Uterus (tissue), 4 donors: ENCODE measurements around the gene EEF1AKMT3. TPM values are rescaled to one million over a fixed set of nuclear protein-coding genes. Genes with fewer than 3 reads are reported as not detected.

Experiments used
- DNase-seq, 2 donors: peaks; one replicate each; pipeline ENCODE4 v3.0.0-alpha.2; 2019 to 2020
- H3K27ac ChIP-seq, 2 donors: fragments of 200-600 bp; sonication (generic); 1 replicate in 1 of 2; 2 replicates in 1 of 2; pipeline ENCODE4 v1.5.1; 2016 to 2018
- H3K27me3 ChIP-seq, 2 donors: fragments of 200-600 bp; sonication (generic); one replicate each; pipeline ENCODE4 v1.5.1; 2018 to 2019; ENCODE audit warnings: control low read depth in 1 of 2
- H3K36me3 ChIP-seq, 2 donors: fragments of 200-600 bp; sonication (generic); one replicate each; pipeline ENCODE4 v1.5.1; 2019; ENCODE audit warnings: control low read depth in 1 of 2
- H3K4me1 ChIP-seq, 2 donors: fragments of 200-600 bp; sonication (generic); one replicate each; pipeline ENCODE4 v1.5.1; 2018 to 2019; ENCODE audit warnings: control low read depth in 1 of 2
- H3K4me3 ChIP-seq, 2 donors: fragments of 200-600 bp; sonication (generic); 1 replicate in 1 of 2; 2 replicates in 1 of 2; pipeline ENCODE4 v1.5.1; 2018 to 2019; ENCODE audit warnings: mild to moderate bottlenecking in 1 of 2
- H3K9me3 ChIP-seq, 2 donors: fragments of 200-600 bp; sonication (generic); one replicate each; pipeline ENCODE4 v1.5.1; 2019; ENCODE audit warnings: control low read depth in 1 of 2
- POLR2A ChIP-seq, 2 donors: fragments of 450-650 bp; IDR thresholded peaks; one replicate each; pipeline ENCODE4 v1.6.1; 2016; ENCODE audit warnings: antibody characterized with exemption in 2 of 2, mild to moderate bottlenecking in 1 of 2, moderate library complexity in 1 of 2
- intact Hi-C: fragments of 100-400 bp; cut with DNase I; formaldehyde crosslinking; loops from one replicate; pipeline ENCODE4 v1.15.1; 2023; ENCODE audit warnings: low total_unique reads
- total RNA-seq, 4 donors: library from RNA; depleted of rRNA in 3 of 4; stranded (reverse); fragments of >200 nt in 3 of 4; gene quantifications; one replicate each; pipeline versions ENCODE4 v1.1.0 to v1.2.4, GENCODE V29; 2014 to 2023
- TF ChIP-seq, protein P1 (sequence below), 4 experiments: fragments of 200-600 bp in 2 of 4; fragments of 450-650 bp in 2 of 4; sonication (generic) in 2 of 4; IDR thresholded peaks; one replicate each; pipeline ENCODE4 v1.5.1; 2016 to 2019; ENCODE audit warnings: antibody characterized with exemption in 4 of 4, mild to moderate bottlenecking in 2 of 4, moderate library complexity in 1 of 4
- donor health status: DM: yes; HTN: yes; CAD: no.

Gene EEF1AKMT3
- total RNA-seq, 4 donors from 2014 or later, result 2.3 to 15.5 (median 11.5) TPM

DNA sequence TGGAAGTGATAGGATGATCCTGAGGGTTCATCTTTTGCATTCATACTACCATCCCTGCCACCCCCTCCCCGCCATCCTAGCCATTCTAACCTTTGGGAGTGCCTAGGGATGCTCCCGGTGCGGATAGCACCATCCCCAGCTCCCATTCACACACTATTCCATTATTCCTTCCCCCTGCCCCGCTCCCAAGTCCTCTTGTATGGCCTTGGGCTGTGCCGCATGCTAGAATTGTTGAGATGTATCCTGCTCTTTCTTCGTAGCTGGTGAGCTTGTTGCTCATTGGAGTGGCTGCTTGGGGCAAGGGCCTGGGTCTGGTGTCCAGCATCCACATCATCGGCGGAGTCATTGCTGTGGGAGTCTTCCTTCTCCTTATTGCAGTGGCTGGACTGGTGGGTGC, 26.9 kb upstream of the EEF1AKMT3 start:
- intact Hi-C loops, result no loop called here
- no peaks in the 10 kb centered on the region for H3K9me3 ChIP-seq
- H3K27ac ChIP-seq, result peak overlapping the region; percentile 97 to 98
- H3K4me3 ChIP-seq, result peak overlapping the region; percentile 82 to 96
- no peaks in the 10 kb centered on the region for H3K4me1 ChIP-seq
- H3K27me3 ChIP-seq, result no peaks in the 10 kb centered on the region
- no peaks in the 10 kb centered on the region for H3K36me3 ChIP-seq
- TF ChIP-seq POLR2A (IDR thresholded peaks at IDR 0.05), result no peak
- TF ChIP-seq, protein P1, sequence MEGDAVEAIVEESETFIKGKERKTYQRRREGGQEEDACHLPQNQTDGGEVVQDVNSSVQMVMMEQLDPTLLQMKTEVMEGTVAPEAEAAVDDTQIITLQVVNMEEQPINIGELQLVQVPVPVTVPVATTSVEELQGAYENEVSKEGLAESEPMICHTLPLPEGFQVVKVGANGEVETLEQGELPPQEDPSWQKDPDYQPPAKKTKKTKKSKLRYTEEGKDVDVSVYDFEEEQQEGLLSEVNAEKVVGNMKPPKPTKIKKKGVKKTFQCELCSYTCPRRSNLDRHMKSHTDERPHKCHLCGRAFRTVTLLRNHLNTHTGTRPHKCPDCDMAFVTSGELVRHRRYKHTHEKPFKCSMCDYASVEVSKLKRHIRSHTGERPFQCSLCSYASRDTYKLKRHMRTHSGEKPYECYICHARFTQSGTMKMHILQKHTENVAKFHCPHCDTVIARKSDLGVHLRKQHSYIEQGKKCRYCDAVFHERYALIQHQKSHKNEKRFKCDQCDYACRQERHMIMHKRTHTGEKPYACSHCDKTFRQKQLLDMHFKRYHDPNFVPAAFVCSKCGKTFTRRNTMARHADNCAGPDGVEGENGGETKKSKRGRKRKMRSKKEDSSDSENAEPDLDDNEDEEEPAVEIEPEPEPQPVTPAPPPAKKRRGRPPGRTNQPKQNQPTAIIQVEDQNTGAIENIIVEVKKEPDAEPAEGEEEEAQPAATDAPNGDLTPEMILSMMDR (IDR thresholded peaks at IDR 0.05), result no peak
- DNase-seq, result no peak

DNA sequence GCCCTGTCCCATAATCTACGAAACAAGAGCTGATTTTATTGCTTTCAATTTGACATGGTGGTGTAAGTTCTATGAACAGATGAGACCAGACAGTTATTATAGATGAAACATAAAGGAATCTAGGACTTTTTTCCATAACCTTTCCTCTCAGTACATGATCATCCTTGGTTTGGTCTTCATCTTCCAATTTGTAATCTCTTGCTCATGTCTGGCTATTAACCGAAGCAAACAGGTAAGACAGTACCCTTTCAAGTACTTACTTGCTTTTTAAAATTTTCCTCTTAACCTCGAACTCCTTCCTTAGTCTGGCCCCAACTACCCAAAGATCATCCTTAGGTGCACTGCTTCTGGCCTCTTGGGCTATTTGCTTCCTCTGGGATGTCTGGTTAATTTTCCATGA, 26.4 kb upstream of the EEF1AKMT3 start:
- H3K27ac ChIP-seq, result no peak overlapping the region
- no peaks in the 10 kb centered on the region for H3K9me3 ChIP-seq
- no peak for DNase-seq
- H3K36me3 ChIP-seq, result no peaks in the 10 kb centered on the region
- H3K27me3 ChIP-seq, result no peaks in the 10 kb centered on the region
- TF ChIP-seq POLR2A (IDR thresholded peaks at IDR 0.05), result no peak
- TF ChIP-seq, protein P1 (IDR thresholded peaks at IDR 0.05), result no peak
- no peak overlapping the region for H3K4me3 ChIP-seq
- no peaks in the 10 kb centered on the region for H3K4me1 ChIP-seq
- intact Hi-C loops, result no loop called here

DNA sequence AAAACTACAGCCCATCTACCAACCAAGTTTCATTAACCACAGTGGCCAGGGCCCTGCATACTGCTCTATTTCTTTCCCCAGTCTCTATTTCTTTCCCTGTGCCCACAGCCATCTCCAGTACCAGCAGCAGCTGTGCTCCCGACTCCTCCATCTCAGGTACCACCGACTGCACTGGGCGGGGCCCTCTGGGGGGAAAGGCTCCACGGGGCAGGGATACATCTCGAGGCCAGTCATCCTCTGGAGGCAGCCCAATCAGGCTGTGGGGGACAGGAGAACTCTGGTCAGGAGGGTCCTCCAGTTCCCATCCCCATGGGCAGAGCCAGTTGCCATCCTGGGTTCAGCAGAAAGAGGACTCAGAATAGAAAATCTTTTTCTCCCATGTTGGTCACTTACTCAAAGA, 23.4 kb upstream of the EEF1AKMT3 start:
- H3K27me3 ChIP-seq, result no peaks in the 10 kb centered on the region
- H3K9me3 ChIP-seq, result no peaks in the 10 kb centered on the region
- no peak for DNase-seq
- no peak overlapping the region for H3K27ac ChIP-seq
- peaks cover 0 to 4% of the 10 kb centered on the region in 2 donors for H3K4me1 ChIP-seq
- H3K36me3 ChIP-seq, result no peaks in the 10 kb centered on the region
- intact Hi-C loops, result no loop called here
- TF ChIP-seq, protein P1 (IDR thresholded peaks at IDR 0.05), result no peak
- no peak for TF ChIP-seq POLR2A (IDR thresholded peaks at IDR 0.05)
- no peak overlapping the region for H3K4me3 ChIP-seq

DNA sequence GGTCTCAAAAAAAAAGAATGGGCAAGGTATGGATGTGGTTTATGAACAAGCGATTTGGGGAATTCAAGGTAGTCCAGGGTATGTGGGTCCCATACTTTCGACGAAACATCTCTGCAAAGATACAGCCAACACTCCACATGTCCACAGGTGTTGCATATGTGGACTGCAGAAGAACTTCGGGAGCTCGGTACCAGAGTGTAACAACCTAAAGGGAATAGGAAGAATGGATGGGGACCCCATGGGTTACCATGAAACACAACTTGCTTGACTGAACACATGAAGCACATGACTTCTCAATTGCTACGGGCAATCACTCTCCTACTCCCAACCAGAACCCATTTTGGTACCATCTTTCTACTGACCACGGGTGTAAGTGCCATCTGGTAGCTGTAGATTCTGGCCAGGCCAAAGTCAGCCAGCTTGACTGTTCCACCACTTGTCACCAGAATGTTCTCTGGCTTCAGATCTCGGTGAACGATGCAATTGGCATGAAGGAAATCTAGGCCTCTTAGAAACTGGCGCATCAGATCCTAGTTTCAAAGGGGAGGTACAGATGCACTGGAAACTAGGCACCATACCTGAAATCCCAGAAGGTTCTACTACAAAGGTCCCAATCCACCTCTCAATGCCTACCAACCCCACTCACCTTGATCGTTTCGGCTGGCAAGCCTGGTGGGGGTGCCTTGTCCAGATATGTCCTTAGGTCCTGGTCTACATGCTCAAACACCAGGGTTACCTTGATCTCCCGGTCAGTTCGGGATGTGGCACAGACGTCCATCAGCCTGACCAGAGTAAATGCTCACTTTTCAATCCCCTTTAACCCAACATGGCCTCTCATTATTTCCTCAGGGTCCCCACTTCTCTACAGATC, 21.6 kb upstream of the EEF1AKMT3 start:
- TF ChIP-seq, protein P1 (IDR thresholded peaks at IDR 0.05), result no peak
- no peak for TF ChIP-seq POLR2A (IDR thresholded peaks at IDR 0.05)
- H3K27ac ChIP-seq, result peak overlapping the region; percentile 87 to 91
- H3K36me3 ChIP-seq, result no peaks in the 10 kb centered on the region
- H3K9me3 ChIP-seq, result no peaks in the 10 kb centered on the region
- peaks cover 0 to 14% of the 10 kb centered on the region in 2 donors for H3K4me1 ChIP-seq
- H3K27me3 ChIP-seq, result no peaks in the 10 kb centered on the region
- intact Hi-C loops, result no loop called here
- no peak for DNase-seq
- peak overlapping the region; percentile 90 to 92 for H3K4me3 ChIP-seq

DNA sequence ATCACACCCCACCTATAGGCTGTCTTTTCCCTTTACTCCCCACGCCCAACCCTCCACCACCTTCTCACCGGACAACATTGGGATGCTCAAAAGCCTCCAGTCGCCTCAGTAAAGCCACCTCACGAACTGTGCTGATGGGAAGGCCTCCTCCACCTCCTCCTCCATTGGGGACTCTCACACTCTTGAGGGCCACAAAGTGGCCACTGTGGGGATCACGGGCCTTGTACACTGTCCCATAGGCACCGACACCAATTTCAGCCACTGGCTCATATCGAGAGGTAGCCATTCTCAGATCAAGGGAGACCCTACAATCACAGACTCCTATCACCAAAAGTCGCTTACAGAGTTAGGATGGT, 21.0 kb upstream of the EEF1AKMT3 start:
- Histone ChIP-seq H3K4me3 (peak overlapping the region; percentile 90 to 92), H3K36me3 (no peaks in the 10 kb centered on the region), H3K4me1 (peaks cover 0 to 19% of the 10 kb centered on the region in 2 donors), H3K27me3 (no peaks in the 10 kb centered on the region), H3K9me3 (no peaks in the 10 kb centered on the region), H3K27ac (peak overlapping the region; percentile 87 to 91)
- intact Hi-C loops, result no loop called here
- DNase-seq, result no peak
- no peak for TF ChIP-seq POLR2A (IDR thresholded peaks at IDR 0.05)
- TF ChIP-seq, protein P1 (IDR thresholded peaks at IDR 0.05), result no peak
